ENCODE measurements around the gene TCERG1L.

Gene TCERG1L

GRCh38 chr10:131072651-131073468, 238.7 kb downstream of the TCERG1L start:
- ChIA-PET CTCF (interaction anchor here (1.4 kb wide), 1 partner anchor 10 kb away, joined by 3 read pairs; no protein-coding TSS in a partner anchor), POLR2A (no interaction called here)
- DNase-seq (ENCODE audit: extremely low spot score), result no peak
- TF ChIP-seq, protein P1, sequence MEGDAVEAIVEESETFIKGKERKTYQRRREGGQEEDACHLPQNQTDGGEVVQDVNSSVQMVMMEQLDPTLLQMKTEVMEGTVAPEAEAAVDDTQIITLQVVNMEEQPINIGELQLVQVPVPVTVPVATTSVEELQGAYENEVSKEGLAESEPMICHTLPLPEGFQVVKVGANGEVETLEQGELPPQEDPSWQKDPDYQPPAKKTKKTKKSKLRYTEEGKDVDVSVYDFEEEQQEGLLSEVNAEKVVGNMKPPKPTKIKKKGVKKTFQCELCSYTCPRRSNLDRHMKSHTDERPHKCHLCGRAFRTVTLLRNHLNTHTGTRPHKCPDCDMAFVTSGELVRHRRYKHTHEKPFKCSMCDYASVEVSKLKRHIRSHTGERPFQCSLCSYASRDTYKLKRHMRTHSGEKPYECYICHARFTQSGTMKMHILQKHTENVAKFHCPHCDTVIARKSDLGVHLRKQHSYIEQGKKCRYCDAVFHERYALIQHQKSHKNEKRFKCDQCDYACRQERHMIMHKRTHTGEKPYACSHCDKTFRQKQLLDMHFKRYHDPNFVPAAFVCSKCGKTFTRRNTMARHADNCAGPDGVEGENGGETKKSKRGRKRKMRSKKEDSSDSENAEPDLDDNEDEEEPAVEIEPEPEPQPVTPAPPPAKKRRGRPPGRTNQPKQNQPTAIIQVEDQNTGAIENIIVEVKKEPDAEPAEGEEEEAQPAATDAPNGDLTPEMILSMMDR (IDR thresholded peaks at IDR 0.05; ENCODE audit: control extremely low read depth, extremely low read depth, low read depth, missing control alignments), result no peak

DNA sequence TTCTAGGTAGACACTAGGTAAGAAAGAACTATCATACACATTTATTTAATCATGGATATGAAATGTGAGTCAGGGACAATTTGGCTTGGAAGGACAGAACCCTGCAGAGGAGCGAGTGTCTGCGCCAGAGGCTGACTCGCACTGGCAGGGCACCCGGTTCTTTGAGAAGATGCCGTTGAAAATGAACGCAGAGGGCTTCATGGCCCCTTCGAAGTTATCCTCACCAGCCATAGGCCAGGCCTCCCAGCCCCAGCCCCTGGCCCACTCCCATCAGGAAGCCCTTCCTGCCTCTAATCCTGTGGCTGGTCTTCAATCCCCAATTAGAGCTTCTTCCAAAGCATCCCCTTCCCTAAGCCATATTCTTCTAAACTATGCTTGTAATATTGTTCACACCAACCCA, 239.8 kb downstream of the TCERG1L start:
- TF ChIP-seq, protein P1 (IDR thresholded peaks at IDR 0.05; ENCODE audit: control extremely low read depth, extremely low read depth, low read depth, missing control alignments), result no peak
- ChIA-PET CTCF (no interaction called here), POLR2A (no interaction called here)
- no peak for DNase-seq (ENCODE audit: extremely low spot score)

DNA sequence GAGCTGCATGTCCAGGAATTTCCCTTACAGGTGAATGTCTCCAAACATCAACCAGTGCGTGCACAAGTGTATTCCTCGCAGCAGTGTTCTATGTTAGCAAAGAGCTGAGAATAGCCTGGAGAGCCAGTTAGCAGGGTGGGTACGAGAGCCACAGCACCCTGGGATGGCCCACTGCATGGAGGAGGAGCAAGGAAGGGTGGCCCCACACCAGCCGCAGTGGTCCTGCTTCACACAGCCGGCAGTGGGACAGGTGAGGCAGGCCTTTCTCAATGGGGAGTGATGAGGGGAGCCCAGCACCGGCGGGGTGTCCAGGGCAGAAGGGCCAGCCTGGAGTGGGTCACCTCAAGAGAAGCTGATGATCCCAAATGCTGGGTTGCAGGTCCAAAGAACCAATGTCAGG, 240.7 kb downstream of the TCERG1L start:
- DNase-seq (ENCODE audit: extremely low spot score), result no peak
- POLR2A ChIA-PET, result no interaction called here
- TF ChIP-seq, protein P1 (IDR thresholded peaks at IDR 0.05; ENCODE audit: control extremely low read depth, extremely low read depth, low read depth, missing control alignments), result no peak
- CTCF ChIA-PET, result no interaction called here

- TF ChIP-seq, protein P1 (IDR thresholded peaks at IDR 0.05; ENCODE audit: control extremely low read depth, extremely low read depth, low read depth, missing control alignments), result no peak
Observed at GRCh38 chr10:131068760-131069159, 242.8 kb downstream of the TCERG1L start.

GRCh38 chr10:131068311-131068710, 243.2 kb downstream of the TCERG1L start:
- ChIA-PET POLR2A (no interaction called here), CTCF (no interaction called here)
- TF ChIP-seq, protein P1 (IDR thresholded peaks at IDR 0.05; ENCODE audit: control extremely low read depth, extremely low read depth, low read depth, missing control alignments), result no peak
- no peak for DNase-seq (ENCODE audit: extremely low spot score)

More at GRCh38 chr10:131068760-131069159, 242.8 kb downstream of the TCERG1L start:
- DNase-seq (ENCODE audit: extremely low spot score), result no peak
- ChIA-PET CTCF (no interaction called here), POLR2A (no interaction called here)

GRCh38 chr10:131067690-131068089, 243.8 kb downstream of the TCERG1L start:
- CTCF ChIA-PET, result no interaction called here
- no peak for DNase-seq (ENCODE audit: extremely low spot score)
- POLR2A ChIA-PET, result no interaction called here
- TF ChIP-seq, protein P1 (IDR thresholded peaks at IDR 0.05; ENCODE audit: control extremely low read depth, extremely low read depth, low read depth, missing control alignments), result no peak
